Measurements from ENCODE around the gene CCNI. TPM values are rescaled to one million over a fixed set of nuclear protein-coding genes. Genes with fewer than 3 reads are reported as not detected.

Gene CCNI
- total RNA-seq, 1 experiment from 2014 or later, result 208 TPM

GRCh38 chr4:77074381-77074831 lies 1.4 kb downstream of the CCNI start:
- no peaks in the 10 kb centered on the region for H3K9me3 ChIP-seq (ENCODE audit: control insufficient read depth in 1 of 2, insufficient read depth in 1 of 2, low read depth in 1 of 2, low read length in 2 of 2)
- no peak overlapping the region for H2AFZ ChIP-seq (ENCODE audit: low read depth, low read length, poor library complexity, severe bottlenecking)
- peak overlapping the region; percentile 94 for H3K4me2 ChIP-seq (ENCODE audit: low read length)
- no peak overlapping the region for H3K27ac ChIP-seq (ENCODE audit: low read depth, low read length)
- H3K4me1 ChIP-seq (ENCODE audit: control insufficient read depth in 1 of 2, insufficient read depth in 2 of 2, low read length in 2 of 2), result peaks cover 14 to 21% of the 10 kb centered on the region in 2 experiments
- no peaks in the 10 kb centered on the region for H3K27me3 ChIP-seq (ENCODE audit: insufficient read depth, low read length)
- RAD21 ChIA-PET (ENCODE audit: low non-redundant PET in 1 of 2, low total read pairs in 2 of 2, uncharacterized antibody in 2 of 2, unreplicated experiment in 2 of 2), result no interaction called here
- CTCF ChIA-PET, result no interaction called here
- BruUV-seq (replicated peaks), result TSS peak; percentile 51
- no peak for DNase-seq (ENCODE audit: low read depth, low spot score)
- peak overlapping the region; percentile 78 to 80 for H3K4me3 ChIP-seq (replicated peaks in 1 of 2; ENCODE audit: low read depth in 1 of 2, low read length in 2 of 2)
- H3K36me3 ChIP-seq (ENCODE audit: control insufficient read depth in 1 of 2, insufficient read depth in 2 of 2, low read length in 2 of 2), result no peaks in the 10 kb centered on the region
- no peaks in the 10 kb centered on the region for H3K9me2 ChIP-seq (ENCODE audit: insufficient read depth)
- H3K9ac ChIP-seq (ENCODE audit: low read length), result peak overlapping the region; percentile 56
- peaks cover 12% of the 10 kb centered on the region; the same call in 1 of the 2 replicates for H4K20me1 ChIP-seq (ENCODE audit: insufficient read depth)
- TF ChIP-seq RAD21 (IDR thresholded peaks at IDR 0.05; ENCODE audit: low read depth), result no peak
- no peak for TF ChIP-seq EZH2 (IDR thresholded peaks at IDR 0.05)
- TF ChIP-seq SRF (IDR thresholded peaks at IDR 0.05; ENCODE audit: low read depth), result no peak
- TF ChIP-seq POLR2A (IDR thresholded peaks at IDR 0.05; ENCODE audit: borderline replicate concordance, extremely low read depth, insufficient read depth, insufficient read length), result no peak
- TF ChIP-seq SIN3A (IDR thresholded peaks at IDR 0.05; ENCODE audit: low read depth), result no peak
- TF ChIP-seq MAX (IDR thresholded peaks at IDR 0.05), result no peak
- no peak for TF ChIP-seq POLR2AphosphoS5 (IDR thresholded peaks at IDR 0.05; ENCODE audit: low read depth, low read length)
- no peak for TF ChIP-seq ELF1 (IDR thresholded peaks at IDR 0.05; ENCODE audit: borderline replicate concordance, low read depth)
- TF ChIP-seq EZH2phosphoT487 (IDR thresholded peaks at IDR 0.05; ENCODE audit: borderline replicate concordance), result no peak
- no peak for TF ChIP-seq ZBTB33 (IDR thresholded peaks at IDR 0.05; ENCODE audit: extremely low read depth, insufficient replicate concordance, low read length)
- TF ChIP-seq ZNF274 (IDR thresholded peaks at IDR 0.05; ENCODE audit: low read depth, low read length), result no peak
- TF ChIP-seq TCF7L2 (IDR thresholded peaks at IDR 0.05; ENCODE audit: borderline replicate concordance, extremely low read depth, insufficient read depth, insufficient read length), result no peak
- TF ChIP-seq, protein P1, sequence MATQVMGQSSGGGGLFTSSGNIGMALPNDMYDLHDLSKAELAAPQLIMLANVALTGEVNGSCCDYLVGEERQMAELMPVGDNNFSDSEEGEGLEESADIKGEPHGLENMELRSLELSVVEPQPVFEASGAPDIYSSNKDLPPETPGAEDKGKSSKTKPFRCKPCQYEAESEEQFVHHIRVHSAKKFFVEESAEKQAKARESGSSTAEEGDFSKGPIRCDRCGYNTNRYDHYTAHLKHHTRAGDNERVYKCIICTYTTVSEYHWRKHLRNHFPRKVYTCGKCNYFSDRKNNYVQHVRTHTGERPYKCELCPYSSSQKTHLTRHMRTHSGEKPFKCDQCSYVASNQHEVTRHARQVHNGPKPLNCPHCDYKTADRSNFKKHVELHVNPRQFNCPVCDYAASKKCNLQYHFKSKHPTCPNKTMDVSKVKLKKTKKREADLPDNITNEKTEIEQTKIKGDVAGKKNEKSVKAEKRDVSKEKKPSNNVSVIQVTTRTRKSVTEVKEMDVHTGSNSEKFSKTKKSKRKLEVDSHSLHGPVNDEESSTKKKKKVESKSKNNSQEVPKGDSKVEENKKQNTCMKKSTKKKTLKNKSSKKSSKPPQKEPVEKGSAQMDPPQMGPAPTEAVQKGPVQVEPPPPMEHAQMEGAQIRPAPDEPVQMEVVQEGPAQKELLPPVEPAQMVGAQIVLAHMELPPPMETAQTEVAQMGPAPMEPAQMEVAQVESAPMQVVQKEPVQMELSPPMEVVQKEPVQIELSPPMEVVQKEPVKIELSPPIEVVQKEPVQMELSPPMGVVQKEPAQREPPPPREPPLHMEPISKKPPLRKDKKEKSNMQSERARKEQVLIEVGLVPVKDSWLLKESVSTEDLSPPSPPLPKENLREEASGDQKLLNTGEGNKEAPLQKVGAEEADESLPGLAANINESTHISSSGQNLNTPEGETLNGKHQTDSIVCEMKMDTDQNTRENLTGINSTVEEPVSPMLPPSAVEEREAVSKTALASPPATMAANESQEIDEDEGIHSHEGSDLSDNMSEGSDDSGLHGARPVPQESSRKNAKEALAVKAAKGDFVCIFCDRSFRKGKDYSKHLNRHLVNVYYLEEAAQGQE (IDR thresholded peaks at IDR 0.05; ENCODE audit: low read depth), result no peak
- TF ChIP-seq, protein P2, sequence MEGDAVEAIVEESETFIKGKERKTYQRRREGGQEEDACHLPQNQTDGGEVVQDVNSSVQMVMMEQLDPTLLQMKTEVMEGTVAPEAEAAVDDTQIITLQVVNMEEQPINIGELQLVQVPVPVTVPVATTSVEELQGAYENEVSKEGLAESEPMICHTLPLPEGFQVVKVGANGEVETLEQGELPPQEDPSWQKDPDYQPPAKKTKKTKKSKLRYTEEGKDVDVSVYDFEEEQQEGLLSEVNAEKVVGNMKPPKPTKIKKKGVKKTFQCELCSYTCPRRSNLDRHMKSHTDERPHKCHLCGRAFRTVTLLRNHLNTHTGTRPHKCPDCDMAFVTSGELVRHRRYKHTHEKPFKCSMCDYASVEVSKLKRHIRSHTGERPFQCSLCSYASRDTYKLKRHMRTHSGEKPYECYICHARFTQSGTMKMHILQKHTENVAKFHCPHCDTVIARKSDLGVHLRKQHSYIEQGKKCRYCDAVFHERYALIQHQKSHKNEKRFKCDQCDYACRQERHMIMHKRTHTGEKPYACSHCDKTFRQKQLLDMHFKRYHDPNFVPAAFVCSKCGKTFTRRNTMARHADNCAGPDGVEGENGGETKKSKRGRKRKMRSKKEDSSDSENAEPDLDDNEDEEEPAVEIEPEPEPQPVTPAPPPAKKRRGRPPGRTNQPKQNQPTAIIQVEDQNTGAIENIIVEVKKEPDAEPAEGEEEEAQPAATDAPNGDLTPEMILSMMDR (IDR thresholded peaks at IDR 0.05 in 2 of 3, conservative IDR thresholded peaks at IDR 0.05 in 1 of 3; ENCODE audit: borderline replicate concordance in 1 of 3, insufficient read depth in 1 of 3, low read depth in 2 of 3, low read length in 2 of 3), result no peak
- no peak for TF ChIP-seq CBX3 (IDR thresholded peaks at IDR 0.05; ENCODE audit: low read depth)
- no peak for TF ChIP-seq FOSL1 (IDR thresholded peaks at IDR 0.05; ENCODE audit: low read depth)
- no peak for TF ChIP-seq YY1 (IDR thresholded peaks at IDR 0.05; ENCODE audit: extremely low read depth, insufficient replicate concordance, low read depth, low read length)
- no peak for TF ChIP-seq SP1 (IDR thresholded peaks at IDR 0.05; ENCODE audit: low read depth)
- TF ChIP-seq ATF3 (IDR thresholded peaks at IDR 0.05), result no peak
- TF ChIP-seq JUND (IDR thresholded peaks at IDR 0.05), result no peak
- POLR2A ChIA-PET, result interaction anchor here (1.1 kb wide), 1 partner anchor 21 kb away, joined by 4 read pairs; no protein-coding TSS in a partner anchor
- ATAC-seq, result no peak
- H3K79me2 ChIP-seq (ENCODE audit: insufficient read depth, low read length), result peaks cover 57% of the 10 kb centered on the region
- intact Hi-C loops (cut with micrococcal nuclease), result no loop called here
